ENCODE data around the gene CUL3.

Gene CUL3

DNA sequence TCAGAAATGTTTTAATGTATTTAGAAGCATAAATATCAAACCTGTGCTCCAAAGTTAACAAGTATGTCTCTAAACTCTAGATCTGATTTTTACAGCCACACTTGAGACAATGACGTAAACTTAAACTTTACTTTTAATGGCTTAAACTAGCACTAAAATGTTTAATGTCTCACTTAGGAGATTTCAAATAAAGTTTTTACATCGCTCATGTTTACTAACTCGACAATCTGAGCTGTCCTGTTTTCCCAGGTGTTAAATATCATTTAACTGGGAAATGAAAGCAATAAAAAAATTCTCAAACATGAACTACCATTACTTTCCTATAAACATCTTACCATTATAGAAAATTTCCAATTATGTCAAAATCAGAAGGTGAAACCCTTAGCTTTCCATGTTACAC, 113.0 kb downstream of the CUL3 start:
- no peak for DNase-seq (ENCODE audit: low spot score)

DNA sequence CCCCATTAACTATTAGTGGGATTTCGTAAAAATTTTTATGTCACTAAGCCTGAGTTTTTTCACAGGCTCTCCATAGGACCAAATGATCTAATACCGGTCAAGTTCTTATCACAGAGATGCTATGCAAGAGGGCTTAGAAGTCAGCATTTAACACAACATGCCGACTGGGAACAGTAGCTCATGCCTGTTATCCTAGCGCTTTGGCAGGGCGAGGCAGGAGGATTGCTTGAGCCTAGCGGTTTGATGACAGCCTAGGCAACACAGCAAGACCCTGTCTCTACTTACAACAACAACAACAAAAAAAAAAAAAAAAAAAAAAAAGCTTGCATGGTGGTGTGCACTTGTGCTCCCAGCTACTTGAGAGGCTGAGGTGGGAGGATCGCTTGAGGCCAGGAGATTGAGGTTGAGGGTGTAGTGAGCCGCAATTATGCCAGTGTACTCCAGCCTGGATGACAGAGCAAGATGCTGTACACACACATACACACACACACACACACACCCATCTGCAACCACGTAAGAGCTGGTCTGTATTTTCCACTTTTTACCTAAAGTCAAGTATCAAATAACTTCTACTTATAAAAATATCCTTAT, 115.7 kb downstream of the CUL3 start:
- no peak for DNase-seq (ENCODE audit: low spot score)

DNA sequence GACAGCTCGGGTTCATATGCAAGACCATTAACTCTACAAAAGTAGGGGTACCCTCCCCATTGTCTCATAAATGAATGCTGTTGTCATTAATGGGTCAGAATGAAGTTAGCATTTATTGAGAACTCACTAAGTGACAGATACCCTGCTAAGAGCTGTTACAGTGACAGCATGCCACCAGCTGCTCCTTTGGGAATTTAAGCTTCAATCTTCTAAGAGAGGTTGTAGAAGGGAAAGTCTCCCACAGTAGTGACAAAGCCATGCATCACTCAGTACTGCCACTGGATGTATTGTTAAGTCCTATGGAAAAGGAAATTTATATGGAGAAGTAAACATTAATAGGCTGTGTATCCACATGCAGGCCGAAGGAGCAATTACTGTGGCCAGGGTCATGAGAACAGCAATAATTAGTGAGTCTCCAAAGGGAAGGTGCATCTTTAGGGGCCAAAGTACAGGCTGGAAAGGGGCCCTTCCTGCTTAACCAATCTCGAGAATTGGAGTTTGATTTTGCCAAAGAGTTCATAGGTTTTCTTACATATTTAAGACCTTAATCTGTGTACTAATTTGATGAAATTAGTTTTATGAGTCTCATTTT, 118.8 kb downstream of the CUL3 start:
- DNase-seq (ENCODE audit: low spot score) = no peak

DNA sequence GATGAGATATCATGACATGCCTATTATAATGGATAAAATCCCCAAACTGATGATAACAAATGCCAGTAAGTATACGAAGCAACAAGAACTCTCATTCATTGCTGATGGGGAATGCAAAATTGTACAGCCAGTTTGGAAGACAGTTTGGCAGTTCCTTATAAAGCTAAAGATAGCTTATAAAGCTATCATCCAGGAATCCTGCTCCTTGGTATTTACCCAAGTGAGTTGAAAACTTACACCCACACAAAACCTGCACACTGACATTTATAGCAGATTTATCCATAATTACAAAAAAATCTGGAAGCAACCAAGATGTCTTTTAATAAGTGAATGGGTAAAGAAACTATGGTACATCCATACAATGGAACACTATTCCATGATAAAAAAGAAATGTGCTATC, 123.8 kb downstream of the CUL3 start:
- DNase-seq (ENCODE audit: low spot score) = no peak

DNA sequence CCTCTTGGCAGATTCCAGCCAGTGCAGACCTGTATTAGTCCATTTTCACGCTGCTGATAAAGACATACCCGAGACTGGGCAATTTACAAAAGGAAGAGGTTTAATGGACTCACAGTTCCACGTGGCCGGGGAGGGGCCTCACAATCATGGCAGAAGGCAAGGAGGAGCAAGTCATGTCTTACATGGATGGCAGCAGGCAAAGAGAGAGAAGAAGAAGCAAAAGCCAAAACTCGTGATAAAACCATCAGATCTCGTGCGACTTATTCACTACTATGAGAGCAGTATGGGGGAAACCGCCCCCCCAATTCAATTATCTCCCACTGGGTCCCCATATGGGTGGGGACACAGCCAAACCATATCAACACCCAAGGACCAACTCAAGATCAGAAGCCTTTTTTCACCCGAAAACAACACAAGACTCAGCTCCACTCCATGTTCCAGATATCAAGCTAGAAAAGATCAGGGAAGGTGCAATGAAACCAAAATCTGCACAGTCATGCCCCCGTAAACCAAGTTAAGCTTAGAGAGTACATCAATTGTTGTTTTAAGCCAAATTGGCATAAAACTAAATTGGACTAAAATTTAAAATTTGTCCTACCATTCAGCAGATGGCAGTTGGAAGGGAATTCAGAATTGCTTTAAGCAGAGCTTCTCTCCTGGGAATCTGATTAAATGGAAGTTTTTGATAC, 127.6 kb downstream of the CUL3 start:
- DNase-seq (ENCODE audit: low spot score) = no peak

DNA sequence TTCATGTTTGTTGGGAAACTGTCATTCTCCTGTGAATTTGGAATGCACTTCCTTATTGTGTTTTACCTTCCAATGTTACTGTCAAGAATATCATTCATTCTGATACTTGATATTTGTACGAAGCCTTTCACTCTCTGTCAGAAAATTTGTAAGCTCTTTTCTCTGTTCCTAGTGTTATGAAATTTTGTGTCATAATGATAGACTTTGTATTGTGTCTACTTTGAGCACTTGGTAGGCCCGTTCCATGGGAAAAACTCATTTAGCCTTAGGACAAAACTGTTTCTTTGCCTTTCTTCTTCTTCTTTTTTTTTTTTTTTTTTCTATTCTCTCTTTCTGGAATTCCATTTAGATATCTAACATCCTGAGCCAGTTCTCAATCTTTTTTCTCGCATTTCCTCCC, 131.3 kb downstream of the CUL3 start:
- DNase-seq (ENCODE audit: low spot score) = no peak

DNA sequence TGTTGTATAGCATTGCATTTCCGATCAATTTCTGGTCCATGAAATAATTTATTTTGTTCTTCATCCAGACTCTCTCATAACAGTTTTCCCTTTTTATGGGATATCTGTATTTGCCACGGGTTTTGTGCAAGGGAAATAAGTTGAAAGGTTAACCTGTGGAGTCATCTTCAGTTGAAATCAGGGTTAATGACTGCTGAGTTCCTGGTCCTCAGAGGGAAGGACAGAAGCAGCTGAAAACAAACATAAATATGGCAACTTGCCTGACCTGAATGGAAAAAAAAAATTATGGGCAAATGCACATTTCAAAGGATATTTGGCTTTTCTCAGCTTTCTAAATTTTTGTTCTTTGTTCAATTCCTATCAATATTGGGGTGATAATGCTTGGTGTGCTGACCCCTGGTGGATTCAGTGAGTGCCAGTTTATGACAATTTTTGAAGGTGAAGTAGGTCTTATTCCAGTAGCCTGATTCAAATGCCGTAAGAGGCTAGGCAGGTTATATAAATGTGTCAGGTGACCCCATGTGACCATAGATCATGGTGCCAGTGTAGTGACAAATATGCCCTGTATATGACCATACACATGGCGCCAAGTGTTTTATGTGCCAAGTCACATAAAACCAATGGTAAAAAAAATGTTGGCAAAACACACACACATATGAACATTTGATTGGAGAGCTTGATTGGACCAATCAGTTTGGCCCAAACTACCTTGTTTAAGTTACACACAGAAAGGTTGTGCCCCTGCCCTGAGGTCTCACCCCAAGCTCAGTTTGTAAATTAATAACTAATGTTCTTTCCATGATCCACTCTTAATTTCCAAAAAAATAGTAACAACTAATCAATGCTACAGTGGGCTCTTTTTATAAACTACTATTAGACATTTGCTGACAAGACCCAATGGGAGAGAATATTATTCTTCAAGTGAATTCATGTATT, 135.7 kb downstream of the CUL3 start:
- no peak for DNase-seq (ENCODE audit: low spot score)

DNA sequence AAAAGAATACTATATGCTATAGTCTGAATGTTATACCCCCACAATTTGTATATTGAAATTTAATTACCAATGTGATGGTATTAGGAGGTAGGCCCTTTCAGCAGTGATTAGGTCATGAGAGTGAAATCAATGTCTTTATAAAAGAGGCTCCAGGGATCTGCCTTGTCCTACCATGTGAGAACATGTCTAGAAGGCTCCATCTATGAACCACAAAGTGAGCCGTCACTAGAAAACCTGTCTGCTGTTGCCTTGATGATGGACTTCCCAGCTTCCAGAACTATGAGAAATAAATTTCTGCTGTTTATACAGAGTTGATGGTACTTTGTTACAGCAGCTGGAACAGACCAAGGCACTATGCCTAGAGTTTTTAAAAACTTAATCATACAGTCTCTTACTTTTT, 136.9 kb downstream of the CUL3 start:
- DNase-seq (ENCODE audit: low spot score) = no peak

DNA sequence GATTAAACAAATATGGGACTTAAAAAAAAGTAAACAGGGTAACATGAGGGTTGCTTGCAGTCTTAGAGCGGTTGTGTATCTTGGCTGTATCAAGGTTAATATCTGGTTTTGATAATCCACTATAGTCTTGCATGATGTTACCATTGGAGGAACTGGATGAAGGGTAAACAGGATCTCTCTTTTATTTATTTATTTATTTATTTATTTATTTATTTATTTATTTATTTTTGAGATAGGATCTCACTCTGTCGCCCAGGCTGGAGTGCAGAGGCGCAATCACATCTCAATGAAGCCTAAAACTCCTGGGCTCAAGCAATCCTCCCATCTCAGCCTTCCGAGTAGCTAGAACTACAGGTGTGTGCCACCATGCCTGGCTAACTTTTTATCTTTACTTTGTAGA, 140.4 kb downstream of the CUL3 start:
- DNase-seq (ENCODE audit: low spot score) = no peak

DNA sequence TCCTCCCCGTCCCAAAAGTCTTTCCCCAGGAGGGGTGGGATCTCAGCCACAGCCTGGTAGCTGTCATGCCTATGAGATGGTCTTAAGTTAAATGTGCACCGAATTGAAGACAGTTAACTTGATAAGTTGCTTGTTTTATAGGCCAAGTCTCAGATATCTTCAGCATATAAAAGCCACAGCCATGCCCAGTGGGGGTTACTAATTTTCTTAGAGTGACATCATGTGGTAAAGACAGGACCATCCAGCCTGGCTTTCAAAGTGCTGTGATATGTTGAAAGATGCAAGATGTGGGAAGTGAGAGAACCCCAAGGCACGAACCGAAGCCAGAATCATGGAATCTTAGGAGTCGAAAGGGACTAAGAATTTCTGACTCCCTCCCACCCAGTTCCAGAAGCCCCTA, 141.1 kb downstream of the CUL3 start:
- DNase-seq (ENCODE audit: low spot score) = no peak

DNA sequence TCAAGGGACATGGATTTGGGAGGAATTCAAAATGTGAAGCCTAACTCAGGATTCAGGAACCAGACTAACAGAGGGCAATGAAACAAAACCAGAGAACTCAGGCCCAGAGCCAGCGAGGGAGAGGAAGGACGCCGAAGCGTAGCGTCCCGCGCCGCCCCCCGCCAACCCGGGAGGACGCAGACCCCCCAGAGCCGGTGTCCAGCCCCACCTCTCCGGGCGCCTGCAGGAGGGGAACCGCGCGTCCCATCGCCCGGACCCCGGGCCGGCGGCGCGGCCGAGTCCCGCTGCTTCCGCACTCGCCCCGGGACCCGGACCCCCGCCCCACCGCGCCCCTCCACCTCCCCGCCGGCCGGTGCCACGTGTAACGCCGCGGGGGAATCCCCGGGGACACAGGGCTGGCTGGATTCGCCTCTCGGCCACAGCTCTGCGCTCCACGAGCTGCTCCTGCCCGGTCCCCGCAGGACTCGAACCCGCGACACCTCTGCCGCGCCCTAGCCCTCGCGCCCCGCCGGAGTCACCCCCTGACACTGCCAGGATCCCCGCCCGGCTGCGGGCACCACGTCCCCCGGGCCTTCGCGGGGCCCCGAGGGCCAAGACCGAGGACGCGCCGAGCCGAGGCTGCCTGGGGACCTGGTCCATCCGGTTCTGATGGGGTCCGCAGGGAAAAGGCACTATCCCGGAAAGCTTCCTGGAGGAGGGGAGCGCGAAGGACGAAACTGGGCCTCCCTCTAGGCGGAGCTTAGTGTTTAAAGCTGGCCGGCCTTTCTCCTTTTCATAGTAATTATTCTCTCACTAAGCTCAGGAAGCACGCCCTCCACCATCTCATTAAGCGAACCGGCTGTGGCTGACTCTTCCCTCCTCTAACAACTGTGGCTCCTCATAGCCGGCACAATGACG, 142.8 kb downstream of the CUL3 start:
- DNase-seq (ENCODE audit: low spot score) = no peak

DNA sequence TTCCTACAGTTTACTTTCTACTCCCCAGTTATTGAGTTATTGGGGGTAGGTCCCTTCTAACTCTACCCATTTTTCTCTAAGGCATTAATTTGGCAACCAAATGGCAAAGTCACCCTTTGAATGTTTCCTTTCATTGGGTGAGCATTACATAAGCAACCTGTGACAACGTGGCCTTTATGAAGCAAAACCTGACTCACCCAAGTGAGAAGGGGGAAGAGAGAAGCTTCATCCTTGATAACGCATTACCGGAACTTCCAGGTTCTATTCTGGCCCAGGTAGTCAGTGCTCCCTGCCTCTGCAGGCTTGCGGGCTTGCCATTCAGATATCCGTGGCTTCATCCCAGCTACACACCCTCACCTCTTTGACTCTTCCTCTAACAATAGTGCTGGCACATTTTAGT, 144.2 kb downstream of the CUL3 start:
- DNase-seq (ENCODE audit: low spot score) = no peak

DNA sequence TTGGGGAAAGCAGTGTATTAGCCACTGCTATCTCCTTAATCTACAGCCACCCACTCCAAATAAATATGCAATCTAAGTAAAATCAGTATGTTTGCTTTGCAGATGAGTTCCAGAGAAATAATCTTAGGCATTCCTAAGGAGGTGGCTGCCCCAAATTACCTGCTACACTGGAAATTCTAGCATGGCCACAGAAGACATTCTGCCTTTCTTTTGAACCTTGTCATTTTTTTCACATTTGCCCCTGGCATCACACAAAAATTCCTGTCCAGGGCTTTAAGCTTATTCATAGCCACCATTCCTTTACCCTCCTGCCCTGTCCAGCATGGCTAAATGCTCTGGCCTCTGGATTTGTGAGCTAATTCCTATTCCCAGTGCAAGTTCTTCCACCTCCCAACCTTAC, 146.4 kb downstream of the CUL3 start:
- DNase-seq (ENCODE audit: low spot score) = no peak

DNA sequence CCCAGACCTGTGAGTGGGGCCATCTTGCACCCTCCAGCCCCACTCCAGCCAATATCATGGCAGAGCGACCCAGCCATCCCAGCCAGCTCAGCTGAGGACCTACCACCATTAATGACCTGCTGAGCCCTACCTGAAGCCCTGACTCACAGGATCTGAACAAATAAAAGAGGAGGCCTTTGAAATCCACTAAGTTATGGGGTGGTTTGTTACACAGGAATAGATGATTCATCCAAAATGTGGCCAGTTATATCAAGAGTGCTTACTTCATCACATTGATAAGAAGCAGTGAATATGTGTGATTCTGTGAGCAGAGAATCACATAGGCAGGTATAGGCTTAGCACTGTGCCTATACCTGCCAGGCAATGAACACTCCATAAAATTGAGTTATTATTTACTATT, 148.5 kb downstream of the CUL3 start:
- no peak for DNase-seq (ENCODE audit: low spot score)

DNA sequence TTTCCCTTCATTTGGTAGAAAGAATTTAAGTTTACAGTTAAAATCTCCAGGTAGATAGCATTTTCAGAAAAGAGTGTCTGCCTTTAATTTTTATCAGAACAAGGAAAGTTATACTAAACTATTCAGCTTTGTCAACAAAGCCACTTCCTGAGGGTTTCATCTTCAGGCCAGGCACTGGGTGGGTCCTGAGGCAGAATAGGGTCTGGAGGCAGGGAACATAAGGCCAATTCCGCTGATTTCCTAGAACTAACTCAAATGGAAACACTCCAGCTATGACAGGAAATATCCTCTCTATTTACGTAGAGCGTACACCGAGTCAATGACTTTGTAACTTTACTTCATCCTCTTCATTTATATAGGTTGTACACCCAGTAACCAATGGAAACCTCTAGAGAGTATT, 150.5 kb downstream of the CUL3 start:
- DNase-seq (ENCODE audit: low spot score) = no peak

DNA sequence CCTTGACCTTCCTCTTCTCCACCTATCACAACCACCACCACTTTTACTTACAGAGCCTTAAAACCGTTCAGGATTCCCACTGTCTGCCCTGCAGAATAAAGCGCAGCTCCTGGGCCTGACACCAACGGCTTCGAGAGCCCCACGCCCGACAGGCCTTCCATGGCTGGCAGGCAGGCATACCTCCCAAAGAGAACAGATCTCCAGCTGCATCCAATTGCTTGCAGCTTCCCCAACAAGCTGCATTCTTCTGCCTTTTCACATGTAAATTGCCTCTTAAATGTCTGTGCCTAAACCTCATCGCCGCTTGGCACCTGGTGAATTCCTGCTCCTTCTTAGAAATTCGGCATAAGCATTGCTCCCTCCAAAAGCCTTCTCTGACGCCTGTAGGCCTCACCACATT, 151.7 kb downstream of the CUL3 start:
- no peak for DNase-seq (ENCODE audit: low spot score)

DNA sequence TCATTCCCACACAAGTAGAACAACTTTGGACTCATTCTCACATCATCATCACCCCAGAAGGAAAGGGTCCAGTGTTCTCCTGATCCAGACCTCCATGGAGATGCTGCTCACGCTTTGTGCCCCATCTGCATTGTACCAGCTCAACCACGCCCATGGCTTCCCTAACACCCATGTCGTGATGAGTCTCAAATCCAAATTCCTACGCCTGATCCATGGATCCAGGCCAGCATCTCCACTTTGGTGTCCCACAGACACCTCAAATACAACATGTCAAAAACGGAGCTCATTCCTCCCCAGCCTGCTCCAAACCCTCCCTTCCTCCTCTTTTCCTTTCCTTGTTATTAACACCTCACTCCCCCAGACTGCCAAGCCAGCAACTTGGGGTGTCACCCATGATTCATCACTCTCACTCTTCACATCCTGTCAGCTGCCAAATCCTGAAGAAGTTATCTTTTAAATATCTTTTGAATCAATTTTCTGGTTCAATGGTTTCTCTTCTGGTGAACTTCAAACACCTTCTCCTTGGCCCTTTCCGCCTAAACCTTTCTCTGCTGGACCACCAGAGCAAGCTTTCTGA, 153.1 kb downstream of the CUL3 start:
- no peak for DNase-seq (ENCODE audit: low spot score)

DNA sequence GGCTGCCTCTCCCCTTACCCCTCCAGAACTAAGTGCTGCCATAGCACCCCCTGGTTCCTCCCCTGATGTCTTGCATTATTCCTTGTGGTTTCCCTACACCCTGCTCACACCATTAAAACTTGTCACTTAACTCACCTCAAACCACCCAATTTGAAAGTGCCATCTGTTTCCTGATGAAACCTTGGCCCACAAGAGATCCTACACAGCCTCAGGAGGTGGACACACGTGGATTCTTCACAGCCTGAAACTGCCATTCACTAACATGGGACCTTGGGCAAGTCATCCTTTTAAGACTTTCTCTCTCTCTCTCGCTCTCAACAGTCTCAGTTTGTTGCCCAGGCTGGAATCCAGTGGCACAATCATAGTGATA, 155.7 kb downstream of the CUL3 start:
- no peak for DNase-seq (ENCODE audit: low spot score)

DNA sequence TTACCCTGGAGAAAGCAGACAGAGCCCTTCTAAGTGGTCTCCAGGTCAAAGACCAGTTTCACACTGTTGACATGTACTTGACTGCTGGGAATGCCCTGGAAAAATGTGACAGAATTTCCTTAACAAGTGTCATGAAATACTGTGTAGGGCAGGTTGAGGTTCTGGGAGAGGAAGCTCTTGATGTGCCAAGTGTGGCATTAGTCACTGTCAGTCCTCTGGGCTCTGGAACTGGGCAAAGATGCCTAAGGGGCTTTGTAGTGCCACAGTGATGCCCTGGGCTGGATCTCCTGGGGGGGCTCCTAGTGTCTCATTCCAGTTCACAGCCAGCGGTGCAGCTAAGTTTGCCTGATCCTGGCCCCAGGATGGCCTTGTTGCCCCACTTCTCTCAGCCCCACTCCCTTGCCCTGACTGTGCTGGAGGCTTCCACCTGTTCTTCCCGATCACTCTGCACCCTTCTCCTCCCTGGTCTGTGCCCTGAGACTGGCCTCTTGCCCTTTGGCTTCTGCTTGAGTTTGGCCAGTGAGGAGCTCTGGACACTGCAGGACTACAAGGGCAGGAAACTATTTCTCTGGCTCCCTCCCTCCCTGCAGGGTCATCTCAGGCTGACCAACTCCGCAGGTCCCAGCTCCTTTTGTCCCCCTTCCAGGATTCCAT, 156.2 kb downstream of the CUL3 start:
- no peak for DNase-seq (ENCODE audit: low spot score)

DNA sequence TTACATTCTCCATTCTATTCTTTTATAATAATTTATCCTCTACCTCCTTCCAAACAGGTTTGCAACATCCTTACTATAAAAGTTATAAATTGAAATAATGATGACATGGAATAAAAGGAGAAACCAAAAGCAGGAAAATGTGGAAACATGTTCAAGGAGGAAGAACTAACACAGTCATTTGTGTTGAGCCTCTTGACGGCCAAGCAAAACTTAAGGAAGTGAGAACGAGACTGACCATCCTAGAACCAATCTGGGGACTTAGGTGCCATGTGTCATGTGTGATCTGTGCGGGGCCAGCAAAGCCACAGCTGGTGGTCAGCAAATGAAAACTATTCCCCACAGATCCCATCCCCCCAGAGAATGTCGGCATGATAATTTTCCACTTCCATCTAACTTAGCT, 157.7 kb downstream of the CUL3 start:
- no peak for DNase-seq (ENCODE audit: low spot score)

DNA sequence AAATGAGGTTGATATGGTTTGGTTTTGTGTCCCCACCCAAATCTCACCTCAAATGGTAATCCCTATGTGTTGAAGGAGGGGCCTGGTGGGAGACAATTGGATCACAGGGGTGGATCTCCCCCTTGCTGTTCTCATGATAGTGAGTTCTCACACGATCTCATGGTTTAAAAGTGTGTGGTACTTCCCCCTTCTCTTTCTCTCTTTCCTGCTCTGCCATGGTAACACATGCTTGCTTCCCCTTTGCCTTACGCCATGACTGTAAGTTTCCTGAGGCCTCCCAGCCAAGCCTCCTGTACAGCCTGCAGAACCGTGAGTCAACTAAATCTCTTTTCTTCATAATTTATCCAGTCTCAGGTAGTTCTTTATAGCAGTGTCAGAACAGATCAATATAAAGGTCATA, 158.5 kb downstream of the CUL3 start:
- no peak for DNase-seq (ENCODE audit: low spot score)
